ENCODE results near the gene RAB26.

RAB26 gene

GRCh38 chr16:2177561-2177960 is 29.1 kb downstream of the RAB26 start:
- Histone ChIP-seq H3K36me3 (ENCODE audit: control insufficient read depth, insufficient read depth, low read length) (peaks cover 37% of the 10 kb centered on the region), H3K4me1 (ENCODE audit: control insufficient read depth, insufficient read depth, low read length, poor library complexity, severe bottlenecking) (no peaks in the 10 kb centered on the region), H3K27me3 (replicated peaks; ENCODE audit: control insufficient read depth, insufficient read depth, low read length, poor library complexity, severe bottlenecking) (no peaks in the 10 kb centered on the region), H3K4me3 (ENCODE audit: insufficient read depth, low read depth, low read length, poor library complexity, severe bottlenecking) (no peak overlapping the region), H3K27ac (ENCODE audit: insufficient read depth, low read length, poor library complexity, severe bottlenecking) (no peak overlapping the region), H3K9me3 (ENCODE audit: control insufficient read depth, low read length) (no peaks in the 10 kb centered on the region)
- DNase-seq: no peak

GRCh38 chr16:2178321-2179106 is 30.1 kb downstream of the RAB26 start:
- DNase-seq: peak; percentile 15 to 32 (median 19)
- Histone ChIP-seq H3K36me3 (ENCODE audit: control insufficient read depth, insufficient read depth, low read length) (peaks cover 31% of the 10 kb centered on the region), H3K4me1 (ENCODE audit: control insufficient read depth, insufficient read depth, low read length, poor library complexity, severe bottlenecking) (no peaks in the 10 kb centered on the region), H3K9me3 (ENCODE audit: control insufficient read depth, low read length) (no peaks in the 10 kb centered on the region), H3K4me3 (ENCODE audit: insufficient read depth, low read depth, low read length, poor library complexity, severe bottlenecking) (no peak overlapping the region), H3K27me3 (replicated peaks; ENCODE audit: control insufficient read depth, insufficient read depth, low read length, poor library complexity, severe bottlenecking) (no peaks in the 10 kb centered on the region), H3K27ac (ENCODE audit: insufficient read depth, low read length, poor library complexity, severe bottlenecking) (no peak overlapping the region)

DNA sequence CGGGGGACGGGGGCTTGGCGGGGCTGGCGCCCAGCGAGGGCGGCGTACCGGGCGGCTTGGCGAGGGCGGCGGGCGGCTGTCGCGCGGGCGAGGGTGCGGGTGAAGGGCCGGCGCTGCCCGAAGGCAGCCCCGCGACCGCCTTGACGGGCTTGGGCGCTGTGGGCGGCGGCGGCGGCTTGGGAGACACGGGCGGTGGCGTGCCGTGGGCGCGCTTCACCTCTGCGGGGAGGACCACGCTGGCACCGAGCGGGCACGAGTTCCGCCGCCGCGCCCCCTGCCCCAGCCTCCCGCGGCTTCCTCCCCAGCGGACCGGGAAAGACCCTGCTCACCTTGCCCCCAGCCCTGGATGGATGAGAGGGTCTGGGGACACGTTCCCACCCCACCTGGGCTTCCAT is 30.7 kb downstream of the RAB26 start:
- Histone ChIP-seq H3K27me3 (replicated peaks; ENCODE audit: control insufficient read depth, insufficient read depth, low read length, poor library complexity, severe bottlenecking) (no peaks in the 10 kb centered on the region), H3K9me3 (ENCODE audit: control insufficient read depth, low read length) (no peaks in the 10 kb centered on the region), H3K4me3 (ENCODE audit: insufficient read depth, low read depth, low read length, poor library complexity, severe bottlenecking) (no peak overlapping the region), H3K36me3 (ENCODE audit: control insufficient read depth, insufficient read depth, low read length) (peaks cover 28% of the 10 kb centered on the region), H3K27ac (ENCODE audit: insufficient read depth, low read length, poor library complexity, severe bottlenecking) (no peak overlapping the region), H3K4me1 (ENCODE audit: control insufficient read depth, insufficient read depth, low read length, poor library complexity, severe bottlenecking) (no peaks in the 10 kb centered on the region)
- DNase-seq: no peak

- Histone ChIP-seq H3K36me3 (ENCODE audit: control insufficient read depth, insufficient read depth, low read length) (peaks cover 23% of the 10 kb centered on the region), H3K4me3 (ENCODE audit: insufficient read depth, low read depth, low read length, poor library complexity, severe bottlenecking) (no peak overlapping the region), H3K27ac (ENCODE audit: insufficient read depth, low read length, poor library complexity, severe bottlenecking) (no peak overlapping the region), H3K27me3 (replicated peaks; ENCODE audit: control insufficient read depth, insufficient read depth, low read length, poor library complexity, severe bottlenecking) (no peaks in the 10 kb centered on the region), H3K4me1 (ENCODE audit: control insufficient read depth, insufficient read depth, low read length, poor library complexity, severe bottlenecking) (no peaks in the 10 kb centered on the region), H3K9me3 (ENCODE audit: control insufficient read depth, low read length) (no peaks in the 10 kb centered on the region)
- DNase-seq: no peak
Observed at GRCh38 chr16:2179576-2179975, 31.2 kb downstream of the RAB26 start.

DNA sequence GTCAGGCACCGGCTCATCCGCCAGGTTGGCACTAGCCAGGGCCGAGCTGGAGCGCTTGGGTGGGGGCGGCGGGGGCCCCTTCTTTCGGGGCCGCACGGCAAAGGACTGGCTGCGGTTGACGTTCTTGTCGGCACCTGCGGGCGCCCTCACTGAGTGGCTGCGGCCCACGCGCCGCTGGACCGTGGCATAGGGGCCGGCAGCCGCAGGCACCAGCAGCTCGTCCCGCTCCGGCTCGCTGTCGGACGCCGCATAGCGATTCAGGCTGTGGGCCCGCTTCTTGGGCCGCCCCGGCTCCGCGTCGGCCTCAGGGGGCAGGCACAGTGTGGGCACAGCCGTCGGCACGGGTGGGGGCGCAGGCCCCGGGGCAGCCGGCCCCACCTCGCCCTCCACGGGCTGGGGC is 32.0 kb downstream of the RAB26 start:
- H3K4me3 ChIP-seq (ENCODE audit: insufficient read depth, low read depth, low read length, poor library complexity, severe bottlenecking): no peak overlapping the region
- H3K36me3 ChIP-seq (ENCODE audit: control insufficient read depth, insufficient read depth, low read length): peaks cover 15% of the 10 kb centered on the region
- no peak for DNase-seq
- H3K4me1 ChIP-seq (ENCODE audit: control insufficient read depth, insufficient read depth, low read length, poor library complexity, severe bottlenecking): no peaks in the 10 kb centered on the region
- no peaks in the 10 kb centered on the region for H3K27me3 ChIP-seq (replicated peaks; ENCODE audit: control insufficient read depth, insufficient read depth, low read length, poor library complexity, severe bottlenecking)
- no peaks in the 10 kb centered on the region for H3K9me3 ChIP-seq (ENCODE audit: control insufficient read depth, low read length)
- H3K27ac ChIP-seq (ENCODE audit: insufficient read depth, low read length, poor library complexity, severe bottlenecking): no peak overlapping the region

GRCh38 chr16:2180962-2181923 is 32.8 kb downstream of the RAB26 start:
- Histone ChIP-seq H3K9me3 (ENCODE audit: control insufficient read depth, low read length) (no peaks in the 10 kb centered on the region), H3K27me3 (replicated peaks; ENCODE audit: control insufficient read depth, insufficient read depth, low read length, poor library complexity, severe bottlenecking) (no peaks in the 10 kb centered on the region), H3K4me3 (ENCODE audit: insufficient read depth, low read depth, low read length, poor library complexity, severe bottlenecking) (no peak overlapping the region), H3K27ac (ENCODE audit: insufficient read depth, low read length, poor library complexity, severe bottlenecking) (no peak overlapping the region), H3K4me1 (ENCODE audit: control insufficient read depth, insufficient read depth, low read length, poor library complexity, severe bottlenecking) (no peaks in the 10 kb centered on the region), H3K36me3 (ENCODE audit: control insufficient read depth, insufficient read depth, low read length) (peaks cover 8% of the 10 kb centered on the region)
- no peak for DNase-seq

DNA sequence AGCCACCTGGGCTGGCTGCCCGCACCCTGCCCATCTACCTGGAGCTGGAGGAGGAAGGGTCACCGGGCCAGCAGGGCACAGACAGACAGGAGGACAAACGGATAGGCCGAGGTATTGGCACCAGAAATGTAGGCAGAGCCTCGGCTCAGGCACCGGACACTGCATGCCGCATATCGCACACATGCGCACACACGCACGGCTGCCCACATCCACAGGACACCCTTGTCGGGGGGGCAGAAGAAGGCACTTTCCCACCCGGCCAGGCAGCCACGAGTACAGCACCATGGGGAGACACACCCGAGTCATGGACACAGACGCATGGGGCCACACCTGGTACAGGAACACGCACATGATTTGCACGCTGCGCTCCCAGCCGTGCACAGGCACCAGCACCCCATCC is 33.5 kb downstream of the RAB26 start:
- no peak for DNase-seq
- H3K27ac ChIP-seq (ENCODE audit: insufficient read depth, low read length, poor library complexity, severe bottlenecking): no peak overlapping the region
- no peaks in the 10 kb centered on the region for H3K4me1 ChIP-seq (ENCODE audit: control insufficient read depth, insufficient read depth, low read length, poor library complexity, severe bottlenecking)
- no peaks in the 10 kb centered on the region for H3K9me3 ChIP-seq (ENCODE audit: control insufficient read depth, low read length)
- H3K4me3 ChIP-seq (ENCODE audit: insufficient read depth, low read depth, low read length, poor library complexity, severe bottlenecking): no peak overlapping the region
- no peaks in the 10 kb centered on the region for H3K27me3 ChIP-seq (replicated peaks; ENCODE audit: control insufficient read depth, insufficient read depth, low read length, poor library complexity, severe bottlenecking)
- peaks cover 2% of the 10 kb centered on the region for H3K36me3 ChIP-seq (ENCODE audit: control insufficient read depth, insufficient read depth, low read length)

DNA sequence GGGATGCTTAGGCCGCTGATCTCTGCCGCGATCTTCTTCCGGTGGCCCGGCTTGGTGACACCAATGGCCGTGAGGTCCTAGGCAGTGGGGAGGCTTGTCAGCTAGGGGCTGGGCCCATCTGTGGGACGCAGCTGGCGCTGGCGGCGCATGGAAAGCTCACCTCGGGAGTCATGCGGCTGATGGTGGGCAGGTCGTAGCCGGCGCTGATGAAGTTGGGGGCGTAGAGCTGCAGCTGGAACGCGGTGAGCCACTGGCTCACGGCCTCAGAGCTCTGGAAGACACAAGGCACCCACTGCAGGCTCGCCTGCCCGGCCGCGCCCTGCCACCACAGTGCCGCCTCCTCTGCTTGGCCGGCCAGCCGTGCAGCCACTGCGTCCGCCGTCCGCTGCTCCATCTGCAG is 35.2 kb downstream of the RAB26 start:
- Histone ChIP-seq H3K36me3 (ENCODE audit: control insufficient read depth, insufficient read depth, low read length) (no peaks in the 10 kb centered on the region), H3K4me1 (ENCODE audit: control insufficient read depth, insufficient read depth, low read length, poor library complexity, severe bottlenecking) (no peaks in the 10 kb centered on the region), H3K27me3 (replicated peaks; ENCODE audit: control insufficient read depth, insufficient read depth, low read length, poor library complexity, severe bottlenecking) (no peaks in the 10 kb centered on the region), H3K27ac (ENCODE audit: insufficient read depth, low read length, poor library complexity, severe bottlenecking) (no peak overlapping the region), H3K4me3 (ENCODE audit: insufficient read depth, low read depth, low read length, poor library complexity, severe bottlenecking) (no peak overlapping the region), H3K9me3 (ENCODE audit: control insufficient read depth, low read length) (no peaks in the 10 kb centered on the region)
- DNase-seq: no peak

GRCh38 chr16:2184346-2184745 is 35.9 kb downstream of the RAB26 start:
- no peak overlapping the region for H3K27ac ChIP-seq (ENCODE audit: insufficient read depth, low read length, poor library complexity, severe bottlenecking)
- no peaks in the 10 kb centered on the region for H3K9me3 ChIP-seq (ENCODE audit: control insufficient read depth, low read length)
- H3K4me3 ChIP-seq (ENCODE audit: insufficient read depth, low read depth, low read length, poor library complexity, severe bottlenecking): no peak overlapping the region
- no peaks in the 10 kb centered on the region for H3K36me3 ChIP-seq (ENCODE audit: control insufficient read depth, insufficient read depth, low read length)
- H3K4me1 ChIP-seq (ENCODE audit: control insufficient read depth, insufficient read depth, low read length, poor library complexity, severe bottlenecking): no peaks in the 10 kb centered on the region
- no peak for DNase-seq
- no peaks in the 10 kb centered on the region for H3K27me3 ChIP-seq (replicated peaks; ENCODE audit: control insufficient read depth, insufficient read depth, low read length, poor library complexity, severe bottlenecking)

- no peak for DNase-seq
- Histone ChIP-seq H3K4me3 (ENCODE audit: insufficient read depth, low read depth, low read length, poor library complexity, severe bottlenecking) (no peak overlapping the region), H3K36me3 (ENCODE audit: control insufficient read depth, insufficient read depth, low read length) (no peaks in the 10 kb centered on the region), H3K9me3 (ENCODE audit: control insufficient read depth, low read length) (no peaks in the 10 kb centered on the region), H3K27ac (ENCODE audit: insufficient read depth, low read length, poor library complexity, severe bottlenecking) (no peak overlapping the region), H3K4me1 (ENCODE audit: control insufficient read depth, insufficient read depth, low read length, poor library complexity, severe bottlenecking) (no peaks in the 10 kb centered on the region), H3K27me3 (replicated peaks; ENCODE audit: control insufficient read depth, insufficient read depth, low read length, poor library complexity, severe bottlenecking) (no peaks in the 10 kb centered on the region)
Observed at GRCh38 chr16:2184962-2185361, 36.5 kb downstream of the RAB26 start.
